Right lobe of liver (tissue), 4 donors: ENCODE data around the gene ATG2A.

Experiments
- CTCF ChIP-seq, 4 donors: fragments of 200-600 bp in 3 of 4; fragments of 450-650 bp in 1 of 4; IDR thresholded peaks; one replicate each; pipeline versions ENCODE4 v1.5.1 to v1.8.0; 2016 to 2022; ENCODE audit warnings: antibody characterized with exemption in 4 of 4, mild to moderate bottlenecking in 2 of 4
- POLR2A ChIP-seq: fragments of 450-650 bp; IDR thresholded peaks from one replicate; pipeline ENCODE4 v1.6.1; 2017; ENCODE audit warnings: antibody characterized with exemption, mild to moderate bottlenecking
- donor health status: DM: no; HTN: no; CAD: no.
- donor health status: DM: no; HTN: no; CAD: no.
- donor health status: DM: no; HTN: yes; CAD: no.

DNA sequence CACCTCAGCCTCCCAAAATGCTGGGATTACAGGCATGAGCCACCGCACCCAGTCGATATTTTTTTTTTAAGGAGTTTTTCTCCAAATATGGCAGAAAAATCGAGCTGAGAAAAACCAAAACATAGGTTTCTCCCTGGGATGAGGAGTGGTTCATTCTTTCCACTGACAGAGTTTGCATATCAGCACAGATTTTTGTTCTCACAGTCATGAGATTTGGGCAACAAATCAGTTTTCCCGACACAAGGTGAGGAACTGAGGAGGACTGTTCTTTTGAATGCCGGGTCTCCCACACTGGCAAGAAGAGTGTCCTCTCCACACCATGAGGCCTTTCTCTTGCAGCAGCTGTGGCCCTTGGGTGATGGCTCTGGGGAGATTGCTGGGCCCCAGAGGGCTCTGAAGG is 34.8 kb downstream of the ATG2A start:
- TF ChIP-seq CTCF (IDR thresholded peaks at IDR 0.05) = no peak
- TF ChIP-seq POLR2A = no peak
